Measurements from ENCODE around the gene CHD2. TPM values are rescaled to one million over a fixed set of nuclear protein-coding genes. Genes with fewer than 3 reads are reported as not detected.

CHD2 gene
- total RNA-seq, 2 experiments from 2014 or later = 141 to 155 TPM

DNA sequence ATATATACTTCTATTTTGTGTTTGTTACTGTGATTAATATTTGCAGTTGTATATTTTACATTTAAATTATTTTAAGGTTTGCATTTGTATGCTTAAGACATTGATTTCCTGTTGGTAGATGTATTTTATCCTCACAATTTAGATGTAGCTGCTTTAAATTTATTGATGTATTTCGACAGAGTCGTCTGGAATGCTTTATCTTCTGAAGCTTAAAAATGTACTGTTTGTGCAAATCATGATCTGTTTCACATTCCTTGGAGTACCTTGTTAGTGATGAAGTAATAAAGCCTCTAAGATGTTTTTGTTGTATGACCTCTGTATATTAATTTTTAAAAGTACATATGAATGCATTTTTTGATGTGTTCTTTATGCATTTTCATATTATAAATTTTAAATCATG, 1.9 kb downstream of the CHD2 start:
- Mint-ChIP-seq H3K36me3 (ENCODE audit: low read depth) (peaks cover 84% of the 10 kb centered on the region), H3K9me3 (peaks cover 7% of the 10 kb centered on the region), H3K4me3 (peak overlapping the region; percentile 92), H3K27ac (peak overlapping the region; percentile 99), H3K4me1 (peaks cover 53% of the 10 kb centered on the region), H3K27me3 (no peaks in the 10 kb centered on the region)
- ChIA-PET CTCF (interaction anchor here (3.9 to 10.0 kb wide), 3 partner anchors 14 to 93 kb away, joined by 32 to 116 read pairs (median 62); no protein-coding TSS in a partner anchor), POLR2A (interaction anchor here (1.5 to 11.6 kb wide), 7 partner anchors 13 to 95 kb away, joined by 3 to 1323 read pairs (median 100); no protein-coding TSS in a partner anchor)
- DNase-seq = no peak

GRCh38 chr15:92902737-92903593, 2.8 kb downstream of the CHD2 start:
- H3K27ac Mint-ChIP-seq = peak overlapping the region; percentile 100
- ChIA-PET CTCF (interaction anchor here (1.1 to 10.0 kb wide), 6 partner anchors 13 to 106 kb away, joined by 3 to 116 read pairs (median 18); no protein-coding TSS in a partner anchor), POLR2A (interaction anchor here (0.6 to 11.6 kb wide), 9 partner anchors 14 to 96 kb away, joined by 3 to 1323 read pairs (median 89); no protein-coding TSS in a partner anchor)
- peaks cover 82% of the 10 kb centered on the region for H3K36me3 Mint-ChIP-seq (ENCODE audit: low read depth)
- peaks cover 54% of the 10 kb centered on the region for H3K4me1 Mint-ChIP-seq
- DNase-seq = no peak
- peak overlapping the region; percentile 92 for H3K4me3 Mint-ChIP-seq
- H3K9me3 Mint-ChIP-seq = peaks cover 7% of the 10 kb centered on the region
- H3K27me3 Mint-ChIP-seq = no peaks in the 10 kb centered on the region

GRCh38 chr15:92903631-92903965, 3.5 kb downstream of the CHD2 start:
- ChIA-PET CTCF (interaction anchor here (1.1 to 10.0 kb wide), 6 partner anchors 12 to 106 kb away, joined by 3 to 116 read pairs (median 18); no protein-coding TSS in a partner anchor), POLR2A (interaction anchor here (0.6 to 11.6 kb wide), 10 partner anchors 13 to 106 kb away, joined by 3 to 1323 read pairs (median 54); no protein-coding TSS in a partner anchor)
- Mint-ChIP-seq H3K27ac (peak overlapping the region; percentile 100), H3K27me3 (no peaks in the 10 kb centered on the region), H3K36me3 (ENCODE audit: low read depth) (peaks cover 82% of the 10 kb centered on the region), H3K4me1 (peaks cover 55% of the 10 kb centered on the region), H3K9me3 (peaks cover 7% of the 10 kb centered on the region), H3K4me3 (peak overlapping the region; percentile 92)
- no peak for DNase-seq

DNA sequence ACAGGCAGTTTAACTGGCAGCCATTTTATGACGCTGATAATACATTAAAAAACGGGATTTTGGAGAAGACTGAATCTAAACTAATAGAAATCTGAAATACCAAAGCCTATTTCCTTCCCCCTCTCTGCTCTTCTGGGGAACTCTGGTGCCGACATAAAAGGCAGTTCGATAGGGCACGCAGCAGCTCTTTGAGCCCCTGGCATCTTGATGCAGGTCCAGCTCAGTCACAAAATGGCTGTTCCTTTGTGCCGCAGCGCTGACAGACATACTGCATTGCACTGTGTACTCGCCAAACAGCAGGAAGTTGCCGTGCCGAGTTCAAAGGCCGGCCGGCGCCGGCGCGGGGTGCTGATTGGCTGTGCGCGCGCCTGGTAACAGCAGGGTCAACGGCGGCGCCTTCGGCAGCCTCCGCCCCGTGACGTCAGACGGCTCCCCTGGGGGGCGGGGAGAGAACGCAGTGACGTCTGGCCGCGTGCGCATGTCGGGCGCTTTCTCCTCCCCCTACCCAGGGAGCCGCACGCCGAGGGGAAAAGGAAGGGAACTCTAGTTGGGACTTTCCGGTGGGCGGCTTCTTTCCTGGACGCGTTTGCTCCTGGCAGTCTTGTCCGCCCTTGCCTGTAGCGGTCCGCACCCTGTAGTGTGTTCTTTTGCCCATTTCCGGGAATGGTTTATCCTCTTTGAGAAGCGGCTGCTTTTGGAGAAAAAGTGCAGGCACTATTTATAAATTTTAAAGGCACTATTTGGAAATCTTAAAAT, 4.0 kb downstream of the CHD2 start:
- Mint-ChIP-seq H3K4me1 (peaks cover 55% of the 10 kb centered on the region), H3K4me3 (peak overlapping the region; percentile 92), H3K9me3 (peaks cover 4% of the 10 kb centered on the region), H3K27ac (peak overlapping the region; percentile 100), H3K36me3 (ENCODE audit: low read depth) (peaks cover 82% of the 10 kb centered on the region), H3K27me3 (no peaks in the 10 kb centered on the region)
- ChIA-PET CTCF (interaction anchor here (1.1 to 10.0 kb wide), 5 partner anchors 12 to 107 kb away, joined by 4 to 116 read pairs (median 32); no protein-coding TSS in a partner anchor), POLR2A (interaction anchor here (0.7 to 11.6 kb wide), 8 partner anchors 13 to 106 kb away, joined by 3 to 1323 read pairs (median 94); no protein-coding TSS in a partner anchor)
- peak; percentile 100 for DNase-seq

- ChIA-PET CTCF (interaction anchor here (3.9 to 10.0 kb wide), 4 partner anchors 11 to 96 kb away, joined by 32 to 116 read pairs (median 66); no protein-coding TSS in a partner anchor), POLR2A (interaction anchor here (5.4 to 11.6 kb wide), 6 partner anchors 12 to 98 kb away, joined by 20 to 1323 read pairs (median 256); no protein-coding TSS in a partner anchor)
- H3K4me3 Mint-ChIP-seq = peak overlapping the region; percentile 92
- no peaks in the 10 kb centered on the region for H3K27me3 Mint-ChIP-seq
- H3K27ac Mint-ChIP-seq = peak overlapping the region; percentile 100
- H3K9me3 Mint-ChIP-seq = no peaks in the 10 kb centered on the region
- H3K36me3 Mint-ChIP-seq (ENCODE audit: low read depth) = peaks cover 80% of the 10 kb centered on the region
- peaks cover 56% of the 10 kb centered on the region for H3K4me1 Mint-ChIP-seq
- no peak for DNase-seq
These were observed 4.8 kb downstream of the CHD2 start for GRCh38 chr15:92904722-92905571.

DNA sequence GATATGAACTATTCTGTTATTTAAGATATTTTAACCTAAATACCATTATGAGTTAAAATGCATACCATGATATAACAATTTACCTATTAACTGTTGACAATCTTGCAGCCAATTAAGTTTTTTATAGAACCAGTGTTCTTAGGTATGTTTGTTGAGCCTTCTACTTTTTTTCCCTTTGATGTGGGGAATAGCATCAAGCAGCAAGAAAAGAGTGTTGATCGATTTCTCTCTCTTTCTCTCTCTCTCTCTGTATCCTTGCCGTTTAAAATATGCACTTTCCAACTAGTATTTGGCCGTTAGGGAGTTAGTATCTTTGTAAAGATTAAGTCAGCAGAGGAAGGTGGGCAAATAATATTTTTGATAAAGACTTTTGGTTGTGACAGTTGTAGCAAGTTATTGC, 5.9 kb downstream of the CHD2 start:
- ChIA-PET CTCF (interaction anchor here (0.8 to 10.0 kb wide), 3 partner anchors 12 to 97 kb away, joined by 3 to 116 read pairs (median 69); no protein-coding TSS in a partner anchor), POLR2A (interaction anchor here (0.8 to 11.6 kb wide), 8 partner anchors 11 to 123 kb away, joined by 3 to 1323 read pairs (median 94); no protein-coding TSS in a partner anchor)
- DNase-seq = no peak
- no peaks in the 10 kb centered on the region for H3K27me3 Mint-ChIP-seq
- H3K36me3 Mint-ChIP-seq (ENCODE audit: low read depth) = peaks cover 79% of the 10 kb centered on the region
- no peaks in the 10 kb centered on the region for H3K9me3 Mint-ChIP-seq
- H3K4me3 Mint-ChIP-seq = peak overlapping the region; percentile 92
- peak overlapping the region; percentile 100 for H3K27ac Mint-ChIP-seq
- peaks cover 62% of the 10 kb centered on the region for H3K4me1 Mint-ChIP-seq

DNA sequence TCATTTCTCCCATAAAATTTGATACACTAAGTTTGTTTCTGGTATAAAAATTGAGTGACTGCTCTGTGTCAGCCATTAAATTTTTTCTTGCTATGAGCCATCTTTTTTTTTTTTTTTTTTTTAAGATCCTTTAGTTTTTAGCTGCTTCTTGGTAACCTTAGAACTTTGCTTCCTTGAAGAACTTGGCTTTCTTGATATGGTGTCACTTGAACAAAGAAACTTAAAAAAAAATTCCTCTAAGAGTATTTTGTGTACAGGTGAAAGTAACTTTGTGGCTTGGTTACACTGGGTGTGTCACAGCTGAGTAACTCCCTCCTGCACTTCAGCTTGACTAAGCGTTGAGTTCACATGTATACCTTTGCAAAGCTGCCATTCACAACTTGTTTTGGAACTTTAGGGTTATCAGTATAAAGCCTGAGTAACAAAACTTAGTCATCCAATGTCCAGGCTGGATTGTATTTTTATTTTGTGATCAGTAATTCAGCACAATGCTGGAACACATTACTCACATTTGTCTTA, 6.5 kb downstream of the CHD2 start:
- ChIA-PET POLR2A (interaction anchor here (0.7 to 11.6 kb wide), 10 partner anchors 10 to 123 kb away, joined by 3 to 1323 read pairs (median 32); no protein-coding TSS in a partner anchor), CTCF (interaction anchor here (0.6 to 10.0 kb wide), 11 partner anchors 11 to 135 kb away, joined by 3 to 116 read pairs (median 4); no protein-coding TSS in a partner anchor)
- Mint-ChIP-seq H3K27me3 (no peaks in the 10 kb centered on the region), H3K4me1 (peaks cover 68% of the 10 kb centered on the region), H3K4me3 (peak overlapping the region; percentile 92), H3K27ac (peak overlapping the region; percentile 100), H3K9me3 (no peaks in the 10 kb centered on the region), H3K36me3 (ENCODE audit: low read depth) (peaks cover 80% of the 10 kb centered on the region)
- peak; percentile 65 for DNase-seq

DNA sequence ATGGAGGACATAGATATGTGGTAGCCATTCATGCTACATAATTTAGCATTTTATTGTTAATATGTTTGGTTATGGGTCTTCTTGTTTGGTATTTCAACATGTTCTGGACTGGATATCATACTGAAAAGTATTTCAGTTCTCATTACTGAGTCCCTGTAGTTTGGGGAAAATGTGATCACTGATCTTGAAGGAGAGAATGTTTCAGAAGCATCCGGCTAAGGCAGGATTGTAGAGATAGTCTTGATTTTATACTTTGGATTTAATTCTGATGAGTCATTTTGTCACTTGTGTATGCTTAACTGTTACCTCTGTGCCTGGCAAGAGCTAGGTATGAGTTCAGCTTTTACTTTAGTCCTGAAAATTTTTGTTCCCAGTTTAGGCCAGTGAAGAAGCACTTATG, 7.1 kb downstream of the CHD2 start:
- Mint-ChIP-seq H3K27me3 (no peaks in the 10 kb centered on the region), H3K9me3 (no peaks in the 10 kb centered on the region), H3K4me1 (peaks cover 74% of the 10 kb centered on the region), H3K36me3 (ENCODE audit: low read depth) (peaks cover 83% of the 10 kb centered on the region), H3K27ac (peak overlapping the region; percentile 100), H3K4me3 (peak overlapping the region; percentile 92)
- DNase-seq = no peak
- POLR2A ChIA-PET = interaction anchor here (0.7 to 11.6 kb wide), 8 partner anchors 9 to 100 kb away, joined by 3 to 1323 read pairs (median 46); no protein-coding TSS in a partner anchor
- CTCF ChIA-PET = interaction anchor here (0.9 to 10.0 kb wide), 12 partner anchors 10 to 110 kb away, joined by 3 to 116 read pairs (median 4); no protein-coding TSS in a partner anchor

DNA sequence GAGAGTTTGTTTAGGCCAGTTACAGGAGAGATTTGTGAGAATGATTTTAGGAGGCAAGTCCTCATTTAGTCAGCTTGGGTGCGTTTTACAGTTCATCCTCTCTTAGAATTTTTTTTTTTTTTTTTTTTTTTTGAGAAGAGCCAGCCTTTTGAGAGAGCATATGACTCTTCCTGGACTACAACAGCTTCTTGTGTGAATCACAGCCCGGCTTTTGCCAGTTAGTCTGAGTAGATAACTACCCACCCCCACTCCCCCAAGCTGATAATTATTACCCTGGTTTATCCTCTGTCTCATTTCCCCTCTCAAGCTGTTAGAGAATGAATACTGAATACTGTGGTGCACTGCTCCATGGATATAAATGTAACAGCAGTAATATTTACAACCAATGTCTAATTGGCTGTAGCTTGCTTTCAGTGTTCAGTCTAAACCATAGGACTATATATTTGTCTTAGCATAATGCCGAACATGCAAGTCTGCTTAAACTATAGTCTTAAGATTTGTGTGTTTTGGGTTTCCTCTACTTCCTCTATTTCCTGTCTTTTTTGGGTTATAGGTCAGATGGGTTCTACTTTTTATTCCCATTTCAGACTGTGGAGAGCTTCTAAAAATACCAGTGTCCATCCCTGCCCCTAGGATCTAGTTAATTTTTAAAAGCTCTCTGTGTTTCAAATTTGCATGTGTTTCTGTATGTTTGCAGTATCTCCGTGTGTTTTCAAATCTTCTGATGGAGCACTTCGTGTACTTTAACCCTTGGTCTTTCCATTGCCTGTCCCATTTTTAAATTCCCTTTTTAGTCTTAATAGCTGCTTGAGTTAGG, 8.0 kb downstream of the CHD2 start:
- Mint-ChIP-seq H3K9me3 (no peaks in the 10 kb centered on the region), H3K27me3 (no peaks in the 10 kb centered on the region), H3K4me3 (peak overlapping the region; percentile 92), H3K36me3 (ENCODE audit: low read depth) (peaks cover 82% of the 10 kb centered on the region), H3K4me1 (peaks cover 81% of the 10 kb centered on the region), H3K27ac (peak overlapping the region; percentile 100)
- DNase-seq = no peak
- CTCF ChIA-PET = interaction anchor here (0.6 to 10.0 kb wide), 19 partner anchors 8 to 111 kb away, joined by 3 to 116 read pairs (median 3); partner anchors contain the start of gene CHD2
- POLR2A ChIA-PET = interaction anchor here (2.6 to 11.6 kb wide), 7 partner anchors 8 to 101 kb away, joined by 18 to 1323 read pairs (median 46); partner anchors contain the start of gene CHD2

GRCh38 chr15:92908713-92909057, 8.6 kb downstream of the CHD2 start:
- Mint-ChIP-seq H3K27me3 (no peaks in the 10 kb centered on the region), H3K36me3 (ENCODE audit: low read depth) (peaks cover 80% of the 10 kb centered on the region), H3K27ac (peak overlapping the region; percentile 100), H3K4me1 (peaks cover 85% of the 10 kb centered on the region), H3K4me3 (peak overlapping the region; percentile 92), H3K9me3 (no peaks in the 10 kb centered on the region)
- ChIA-PET POLR2A (interaction anchor here (0.8 to 11.6 kb wide), 8 partner anchors 8 to 102 kb away, joined by 3 to 1323 read pairs (median 46); partner anchors contain the start of gene CHD2), CTCF (interaction anchor here (0.7 to 10.0 kb wide), 11 partner anchors 9 to 111 kb away, joined by 3 to 116 read pairs (median 4); no protein-coding TSS in a partner anchor)
- DNase-seq = no peak
